BJ (cell line): ENCODE results near the gene CDKAL1. TPM values are rescaled to one million over a fixed set of nuclear protein-coding genes. Genes with fewer than 3 reads are reported as not detected.

Source experiments
- CTCF ChIA-PET: fragments of 350-600 bp; formaldehyde crosslinking; extraction: SDS; loops from one replicate; lab custom pipeline; 2021; ENCODE audit warnings: antibody characterized with exemption, inconsistent platforms; lab: Yijun Ruan, JAX
- POLR2A ChIA-PET: fragments of 300-600 bp; sonication (Branson Sonifier 250); formaldehyde crosslinking; extraction: SDS; loops from one replicate; lab custom pipeline; 2021; ENCODE audit warnings: antibody characterized with exemption; lab: Charles Lee
- DNase-seq: peaks from one replicate; pipeline ENCODE4 v3.0.0-alpha.2; 2011; ENCODE audit warnings: low read depth
- H3K27me3 ChIP-seq: 2 replicates; pipeline ENCODE4 v1.6.0; 2011; ENCODE audit warnings: low read length; ENCODE audit not compliant: control insufficient read depth, insufficient read depth
- H3K36me3 ChIP-seq: 2 replicates; pipeline ENCODE4 v1.5.1; 2011; ENCODE audit warnings: low read length; ENCODE audit not compliant: control insufficient read depth, insufficient read depth
- H3K4me3 ChIP-seq: 2 replicates; pipeline ENCODE4 v1.5.1; 2011; ENCODE audit warnings: low read depth, mild to moderate bottlenecking, control low read depth, low read length
- polyA plus RNA-seq: library from polyadenylated mRNA; depleted of rRNA; stranded (reverse); fragments of >200 nt; gene quantifications from 2 replicates; pipeline ENCODE4 v1.2.3, GENCODE V29; 2011
- TF ChIP-seq, protein P1 (sequence below): IDR thresholded peaks from 2 replicates; pipeline ENCODE4 v1.5.1; 2011; ENCODE audit warnings: low read depth, mild to moderate bottlenecking, control low read depth, inconsistent platforms, low read length, moderate library complexity; ENCODE audit not compliant: insufficient read depth

The CDKAL1 gene
- polyA plus RNA-seq, 1 experiment: 3.8 TPM

GRCh38 chr6:21256197-21256596 is 721.9 kb downstream of the CDKAL1 start:
- TF ChIP-seq, protein P1, sequence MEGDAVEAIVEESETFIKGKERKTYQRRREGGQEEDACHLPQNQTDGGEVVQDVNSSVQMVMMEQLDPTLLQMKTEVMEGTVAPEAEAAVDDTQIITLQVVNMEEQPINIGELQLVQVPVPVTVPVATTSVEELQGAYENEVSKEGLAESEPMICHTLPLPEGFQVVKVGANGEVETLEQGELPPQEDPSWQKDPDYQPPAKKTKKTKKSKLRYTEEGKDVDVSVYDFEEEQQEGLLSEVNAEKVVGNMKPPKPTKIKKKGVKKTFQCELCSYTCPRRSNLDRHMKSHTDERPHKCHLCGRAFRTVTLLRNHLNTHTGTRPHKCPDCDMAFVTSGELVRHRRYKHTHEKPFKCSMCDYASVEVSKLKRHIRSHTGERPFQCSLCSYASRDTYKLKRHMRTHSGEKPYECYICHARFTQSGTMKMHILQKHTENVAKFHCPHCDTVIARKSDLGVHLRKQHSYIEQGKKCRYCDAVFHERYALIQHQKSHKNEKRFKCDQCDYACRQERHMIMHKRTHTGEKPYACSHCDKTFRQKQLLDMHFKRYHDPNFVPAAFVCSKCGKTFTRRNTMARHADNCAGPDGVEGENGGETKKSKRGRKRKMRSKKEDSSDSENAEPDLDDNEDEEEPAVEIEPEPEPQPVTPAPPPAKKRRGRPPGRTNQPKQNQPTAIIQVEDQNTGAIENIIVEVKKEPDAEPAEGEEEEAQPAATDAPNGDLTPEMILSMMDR: no peak
- ChIA-PET CTCF (no interaction called here), POLR2A (no interaction called here)
- no peaks in the 10 kb centered on the region for H3K27me3 ChIP-seq
- no peaks in the 10 kb centered on the region for H3K36me3 ChIP-seq
- no peak for DNase-seq
- no peak overlapping the region for H3K4me3 ChIP-seq

DNA sequence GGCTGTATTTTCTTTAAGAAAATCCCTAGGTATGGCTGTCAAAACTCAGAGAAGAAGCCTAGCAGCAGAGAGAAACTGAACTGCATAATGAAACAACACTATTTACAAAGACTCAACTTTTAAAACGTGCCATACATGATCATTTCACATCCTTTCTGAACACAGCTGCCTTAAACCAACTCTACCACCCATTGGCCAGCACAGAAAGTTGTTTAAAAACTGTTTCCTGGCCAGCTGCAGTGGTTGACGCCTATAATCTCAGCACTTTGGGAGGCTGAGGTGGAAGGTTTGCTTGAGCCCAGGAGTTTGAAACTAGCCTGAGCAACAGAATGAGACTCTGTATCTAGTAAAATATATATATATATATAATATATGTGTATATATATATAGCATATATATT is 722.9 kb downstream of the CDKAL1 start:
- DNase-seq: no peak
- H3K27me3 ChIP-seq: no peaks in the 10 kb centered on the region
- no peaks in the 10 kb centered on the region for H3K36me3 ChIP-seq
- ChIA-PET CTCF (no interaction called here), POLR2A (no interaction called here)
- TF ChIP-seq, protein P1: no peak
- no peak overlapping the region for H3K4me3 ChIP-seq

DNA sequence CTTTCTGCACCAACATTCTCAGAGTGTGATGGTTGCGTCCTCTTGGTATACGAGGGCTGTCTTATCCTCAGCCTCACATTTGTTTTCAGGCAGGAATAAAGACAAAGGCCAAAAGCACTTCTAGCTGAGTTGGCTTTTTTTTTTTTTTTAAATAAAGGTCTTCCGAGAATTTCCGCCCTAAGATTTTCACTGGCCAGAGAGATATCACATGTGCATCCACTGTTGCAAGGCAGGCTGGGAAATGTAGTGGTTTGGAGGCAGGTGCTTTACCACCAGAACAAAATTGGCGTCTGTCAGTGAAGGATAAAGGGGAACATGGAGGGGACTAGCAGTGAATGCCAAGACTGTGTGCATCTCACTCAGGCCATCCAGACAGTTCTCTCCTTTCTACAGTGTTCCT is 724.4 kb downstream of the CDKAL1 start:
- DNase-seq: no peak
- ChIA-PET POLR2A (no interaction called here), CTCF (interaction anchor here (1.3 to 1.6 kb wide), 2 partner anchors 13 to 50 kb away, joined by 3 to 5 read pairs; no protein-coding TSS in a partner anchor)
- Histone ChIP-seq H3K4me3 (no peak overlapping the region), H3K27me3 (no peaks in the 10 kb centered on the region), H3K36me3 (no peaks in the 10 kb centered on the region)
- TF ChIP-seq, protein P1: no peak

GRCh38 chr6:21259660-21260059 is 725.4 kb downstream of the CDKAL1 start:
- TF ChIP-seq, protein P1: no peak
- POLR2A ChIA-PET: no interaction called here
- Histone ChIP-seq H3K27me3 (no peaks in the 10 kb centered on the region), H3K4me3 (no peak overlapping the region), H3K36me3 (no peaks in the 10 kb centered on the region)
- no peak for DNase-seq
- CTCF ChIA-PET: no interaction called here

GRCh38 chr6:21262504-21262903 is 728.2 kb downstream of the CDKAL1 start:
- ChIA-PET CTCF (interaction anchor here (1.3 kb wide), 1 partner anchor 11 kb away, joined by 3 read pairs; no protein-coding TSS in a partner anchor), POLR2A (no interaction called here)
- TF ChIP-seq, protein P1: no peak
- H3K4me3 ChIP-seq: no peak overlapping the region
- no peaks in the 10 kb centered on the region for H3K36me3 ChIP-seq
- H3K27me3 ChIP-seq: no peaks in the 10 kb centered on the region
- DNase-seq: no peak
